Measurements from ENCODE around the gene PCDHGA9. TPM values are rescaled to one million over a fixed set of nuclear protein-coding genes. Genes with fewer than 3 reads are reported as not detected.
A peak's percentile ranks its signal among the peaks of the same experiment; 100 is the strongest.
"Not testable (repeated sequence)": the region's sequence is repeated elsewhere in the genome, so short reads cannot be mapped to it uniquely, and the experiment has no call there.

The PCDHGA9 gene
- total RNA-seq, 1 donor from 2014 or later, result 1.9 TPM

DNA sequence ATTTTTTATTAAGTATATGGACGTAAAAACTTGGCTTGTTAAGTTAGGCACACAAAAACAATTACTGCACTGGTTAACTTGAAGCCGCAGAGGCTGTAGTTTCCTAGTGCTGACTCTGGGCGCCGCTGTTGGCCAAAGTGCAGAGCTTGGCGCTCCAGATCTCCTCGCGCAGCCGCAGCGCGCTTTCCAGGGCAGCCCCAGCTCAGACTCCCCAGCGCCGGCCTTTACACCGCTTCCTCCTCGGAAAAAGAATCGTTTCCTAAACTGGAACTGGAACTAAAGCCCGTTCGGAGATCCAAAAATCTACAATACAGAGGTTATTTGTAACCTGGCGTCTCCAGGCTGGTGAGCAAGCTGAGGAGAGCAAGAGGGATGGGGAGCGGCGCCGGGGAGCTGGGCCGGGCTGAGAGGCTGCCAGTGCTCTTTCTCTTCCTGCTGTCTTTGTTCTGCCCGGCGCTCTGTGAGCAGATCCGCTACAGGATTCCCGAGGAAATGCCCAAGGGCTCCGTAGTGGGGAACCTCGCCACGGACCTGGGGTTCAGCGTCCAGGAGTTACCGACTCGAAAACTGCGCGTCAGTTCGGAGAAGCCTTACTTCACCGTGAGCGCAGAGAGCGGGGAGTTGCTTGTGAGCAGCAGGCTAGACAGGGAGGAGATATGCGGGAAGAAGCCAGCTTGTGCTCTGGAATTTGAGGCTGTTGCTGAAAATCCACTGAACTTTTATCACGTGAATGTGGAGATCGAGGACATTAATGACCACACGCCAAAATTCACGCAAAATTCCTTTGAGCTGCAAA lies 4.6 kb upstream of the PCDHGA9 start, which contains the start of gene PCDHGB5:
Gene PCDHGB5, plus strand, starts transcription at position 192 of the 796 bp plus-strand sequence. Its CDS starts 181 bp downstream, at position 373.
- TF ChIP-seq, protein P1, sequence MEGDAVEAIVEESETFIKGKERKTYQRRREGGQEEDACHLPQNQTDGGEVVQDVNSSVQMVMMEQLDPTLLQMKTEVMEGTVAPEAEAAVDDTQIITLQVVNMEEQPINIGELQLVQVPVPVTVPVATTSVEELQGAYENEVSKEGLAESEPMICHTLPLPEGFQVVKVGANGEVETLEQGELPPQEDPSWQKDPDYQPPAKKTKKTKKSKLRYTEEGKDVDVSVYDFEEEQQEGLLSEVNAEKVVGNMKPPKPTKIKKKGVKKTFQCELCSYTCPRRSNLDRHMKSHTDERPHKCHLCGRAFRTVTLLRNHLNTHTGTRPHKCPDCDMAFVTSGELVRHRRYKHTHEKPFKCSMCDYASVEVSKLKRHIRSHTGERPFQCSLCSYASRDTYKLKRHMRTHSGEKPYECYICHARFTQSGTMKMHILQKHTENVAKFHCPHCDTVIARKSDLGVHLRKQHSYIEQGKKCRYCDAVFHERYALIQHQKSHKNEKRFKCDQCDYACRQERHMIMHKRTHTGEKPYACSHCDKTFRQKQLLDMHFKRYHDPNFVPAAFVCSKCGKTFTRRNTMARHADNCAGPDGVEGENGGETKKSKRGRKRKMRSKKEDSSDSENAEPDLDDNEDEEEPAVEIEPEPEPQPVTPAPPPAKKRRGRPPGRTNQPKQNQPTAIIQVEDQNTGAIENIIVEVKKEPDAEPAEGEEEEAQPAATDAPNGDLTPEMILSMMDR (conservative IDR thresholded peaks at IDR 0.05; ENCODE audit: low read depth, low read length), result peak; percentile 65
- peak within 1 kb of the TSS; percentile 52 for H3K4me3 ChIP-seq (ENCODE audit: low read depth, low read length)
- DNase-seq (ENCODE audit: low read depth), result not testable (repeated sequence)

DNA sequence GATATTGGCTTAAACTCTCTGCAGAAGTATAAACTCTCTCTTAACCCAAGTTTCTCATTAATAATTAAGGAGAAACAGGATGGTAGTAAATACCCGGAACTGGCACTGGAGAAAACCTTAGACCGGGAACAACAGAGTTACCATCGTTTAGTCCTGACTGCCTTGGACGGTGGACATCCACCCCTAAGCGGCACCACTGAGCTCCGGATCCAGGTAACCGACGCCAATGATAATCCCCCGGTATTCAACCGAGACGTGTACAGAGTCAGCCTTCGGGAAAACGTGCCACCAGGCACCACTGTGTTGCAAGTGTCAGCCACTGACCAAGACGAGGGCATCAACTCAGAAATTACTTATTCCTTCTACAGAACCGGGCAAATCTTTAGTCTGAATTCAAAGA lies 4.0 kb upstream of the PCDHGA9 start:
- no peak for DNase-seq (ENCODE audit: low read depth)
- TF ChIP-seq, protein P1 (conservative IDR thresholded peaks at IDR 0.05; ENCODE audit: low read depth, low read length), result no peak
- H3K4me3 ChIP-seq (ENCODE audit: low read depth, low read length), result no peak overlapping the region

DNA sequence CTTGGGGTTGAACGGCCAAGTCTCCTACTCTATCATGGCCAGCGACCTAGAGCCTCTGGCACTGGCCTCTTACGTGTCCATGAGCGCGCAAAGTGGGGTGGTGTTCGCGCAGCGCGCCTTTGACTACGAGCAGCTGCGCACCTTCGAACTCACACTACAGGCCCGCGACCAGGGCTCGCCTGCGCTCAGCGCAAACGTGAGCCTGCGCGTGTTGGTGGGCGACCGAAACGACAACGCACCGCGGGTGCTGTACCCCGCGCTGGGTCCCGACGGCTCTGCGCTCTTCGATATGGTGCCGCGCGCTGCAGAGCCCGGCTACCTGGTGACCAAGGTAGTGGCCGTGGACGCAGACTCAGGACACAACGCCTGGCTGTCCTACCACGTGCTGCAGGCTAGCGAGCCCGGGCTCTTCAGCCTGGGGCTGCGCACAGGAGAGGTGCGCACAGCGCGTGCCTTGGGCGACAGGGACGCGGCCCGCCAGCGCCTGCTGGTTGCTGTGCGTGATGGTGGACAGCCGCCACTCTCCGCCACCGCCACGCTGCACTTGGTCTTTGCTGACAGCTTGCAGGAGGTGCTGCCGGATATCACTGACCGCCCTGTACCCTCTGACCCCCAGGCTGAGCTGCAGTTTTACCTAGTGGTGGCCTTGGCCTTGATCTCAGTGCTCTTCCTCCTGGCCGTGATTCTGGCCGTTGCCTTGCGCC lies 2.9 kb upstream of the PCDHGA9 start:
- no peak overlapping the region for H3K4me3 ChIP-seq (ENCODE audit: low read depth, low read length)
- no peak for DNase-seq (ENCODE audit: low read depth)
- TF ChIP-seq, protein P1 (conservative IDR thresholded peaks at IDR 0.05; ENCODE audit: low read depth, low read length), result no peak

DNA sequence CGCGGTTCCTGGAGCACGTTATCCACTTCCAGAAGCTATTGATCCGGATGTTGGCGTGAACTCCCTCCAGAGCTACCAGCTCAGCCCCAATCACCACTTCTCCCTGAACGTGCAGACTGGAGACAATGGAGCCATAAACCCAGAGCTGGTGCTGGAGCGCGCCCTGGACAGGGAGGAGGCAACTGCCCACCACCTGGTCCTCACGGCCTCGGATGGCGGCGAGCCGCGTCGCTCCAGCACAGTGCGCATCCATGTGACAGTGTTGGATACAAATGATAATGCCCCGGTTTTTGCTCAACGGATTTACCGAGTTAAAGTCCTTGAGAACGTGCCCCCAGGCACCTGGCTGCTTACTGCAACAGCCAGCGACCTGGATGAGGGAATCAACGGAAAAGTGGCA lies 809 bp downstream of the PCDHGA9 start:
- DNase-seq (ENCODE audit: low read depth), result no peak

DNA sequence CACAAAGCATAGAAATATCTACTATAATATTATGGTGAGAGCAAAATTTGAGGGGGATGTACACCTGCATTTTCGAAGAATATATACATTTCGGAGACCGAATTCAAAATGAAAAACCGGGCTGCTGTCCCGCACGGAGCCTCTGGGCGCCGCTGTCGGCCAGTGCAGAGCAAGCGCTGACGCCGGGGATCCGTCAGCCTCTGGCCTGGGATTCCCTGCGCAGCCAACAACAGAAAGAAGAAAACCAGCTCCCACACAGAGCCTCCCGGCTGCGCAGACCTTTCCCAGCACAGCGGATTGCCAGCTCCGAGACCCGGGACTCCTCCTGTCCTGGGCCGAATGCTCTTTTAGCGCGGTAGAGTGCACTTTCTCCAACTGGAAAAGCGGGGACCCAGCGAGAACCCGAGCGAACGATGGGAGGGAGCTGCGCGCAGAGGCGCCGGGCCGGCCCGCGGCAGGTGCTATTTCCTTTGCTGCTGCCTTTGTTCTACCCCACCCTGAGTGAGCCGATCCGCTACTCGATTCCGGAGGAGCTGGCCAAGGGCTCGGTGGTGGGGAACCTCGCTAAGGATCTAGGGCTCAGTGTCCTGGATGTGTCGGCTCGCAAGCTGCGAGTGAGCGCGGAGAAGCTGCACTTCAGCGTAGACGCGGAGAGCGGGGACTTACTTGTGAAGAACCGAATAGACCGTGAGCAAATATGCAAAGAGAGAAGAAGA lies 5.4 kb downstream of the PCDHGA9 start, which contains the start of gene PCDHGB6:
Gene PCDHGB6, plus strand, starts transcription at position 232 of the 716 bp plus-strand sequence. Its CDS starts 182 bp downstream, at position 414.
- TF ChIP-seq, protein P1 (conservative IDR thresholded peaks at IDR 0.05; ENCODE audit: low read depth, low read length), result peak; percentile 56
- DNase-seq (ENCODE audit: low read depth), result not testable (repeated sequence)
- H3K4me3 ChIP-seq (ENCODE audit: low read depth, low read length), result peak within 1 kb of the TSS; percentile 30

More for the DNA sequence above, 809 bp downstream of the PCDHGA9 start:
- no peak overlapping the region for H3K4me3 ChIP-seq (ENCODE audit: low read depth, low read length)
- TF ChIP-seq, protein P1 (conservative IDR thresholded peaks at IDR 0.05; ENCODE audit: low read depth, low read length), result no peak

DNA sequence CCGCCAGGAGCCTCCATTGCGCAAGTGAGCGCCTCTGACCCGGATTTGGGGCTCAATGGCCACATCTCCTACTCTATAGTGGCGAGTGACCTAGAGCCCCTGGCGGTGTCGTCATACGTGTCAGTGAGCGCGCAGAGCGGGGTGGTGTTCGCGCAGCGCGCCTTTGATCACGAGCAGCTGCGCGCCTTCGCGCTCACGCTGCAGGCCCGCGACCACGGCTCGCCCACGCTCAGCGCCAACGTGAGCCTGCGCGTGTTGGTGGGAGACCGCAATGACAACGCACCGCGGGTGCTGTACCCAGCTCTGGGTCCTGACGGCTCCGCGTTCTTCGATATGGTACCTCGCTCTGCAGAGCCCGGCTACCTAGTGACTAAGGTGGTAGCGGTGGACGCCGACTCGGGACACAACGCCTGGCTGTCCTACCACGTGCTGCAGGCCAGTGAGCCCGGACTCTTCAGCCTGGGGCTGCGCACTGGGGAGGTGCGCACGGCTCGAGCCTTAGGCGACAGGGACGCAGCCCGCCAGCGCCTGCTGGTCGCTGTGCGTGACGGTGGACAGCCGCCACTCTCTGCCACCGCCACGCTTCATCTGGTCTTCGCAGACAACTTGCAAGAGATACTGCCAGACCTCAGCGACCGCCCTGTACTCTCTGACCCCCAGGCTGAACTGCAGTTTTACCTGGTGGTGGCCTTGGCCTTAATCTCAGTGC lies 7.2 kb downstream of the PCDHGA9 start:
- H3K4me3 ChIP-seq (ENCODE audit: low read depth, low read length), result no peak overlapping the region
- DNase-seq (ENCODE audit: low read depth), result no peak
- TF ChIP-seq, protein P1 (conservative IDR thresholded peaks at IDR 0.05; ENCODE audit: low read depth, low read length), result no peak
